Uterus (tissue), 2 donors: ENCODE results near the gene MOB3B.

ENCODE experiments used
- POLR2A ChIP-seq, 2 donors: fragments of 450-650 bp; IDR thresholded peaks; one replicate each; pipeline ENCODE4 v1.6.1; 2016; ENCODE audit warnings: antibody characterized with exemption in 2 of 2, mild to moderate bottlenecking in 1 of 2, moderate library complexity in 1 of 2
- TF ChIP-seq, protein P1 (sequence below), 4 experiments: fragments of 200-600 bp in 2 of 4; fragments of 450-650 bp in 2 of 4; sonication (generic) in 2 of 4; IDR thresholded peaks; one replicate each; pipeline ENCODE4 v1.5.1; 2016 to 2019; ENCODE audit warnings: antibody characterized with exemption in 4 of 4, mild to moderate bottlenecking in 2 of 4, moderate library complexity in 1 of 4

DNA sequence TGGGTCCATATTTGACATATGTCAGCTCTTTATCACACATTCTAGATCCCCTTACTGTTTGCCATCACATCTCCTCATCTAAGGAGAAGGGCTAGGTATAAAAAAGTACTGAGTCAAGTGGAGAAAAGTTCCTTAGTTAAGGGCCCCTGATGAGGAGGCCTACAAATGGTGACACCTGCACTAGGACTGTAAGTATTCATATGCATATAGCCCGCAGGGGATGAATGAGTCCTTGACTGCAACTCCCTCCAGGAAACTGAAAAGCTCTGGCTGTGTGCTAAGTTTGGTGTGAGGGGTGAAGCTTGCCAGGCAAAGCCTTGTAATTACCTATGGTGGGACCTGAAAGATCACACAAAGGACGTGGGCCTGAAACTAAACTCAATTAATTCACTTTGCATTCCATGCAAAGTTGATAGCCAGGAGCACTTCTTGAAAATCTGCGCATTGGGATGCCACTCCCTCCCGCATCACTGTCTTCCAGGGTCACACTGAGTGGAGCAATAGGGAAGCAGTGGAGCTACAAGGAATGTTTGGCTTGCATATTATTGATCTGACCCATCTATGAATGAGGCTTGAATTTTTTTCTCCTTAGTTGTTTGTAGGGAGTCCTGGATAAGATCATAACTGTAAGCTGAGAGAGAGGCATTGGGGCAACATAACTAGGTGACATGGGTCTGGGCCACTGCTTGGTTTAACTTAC lies 220.8 kb downstream of the MOB3B start:
- no peak for TF ChIP-seq POLR2A (IDR thresholded peaks at IDR 0.05)
- TF ChIP-seq, protein P1, sequence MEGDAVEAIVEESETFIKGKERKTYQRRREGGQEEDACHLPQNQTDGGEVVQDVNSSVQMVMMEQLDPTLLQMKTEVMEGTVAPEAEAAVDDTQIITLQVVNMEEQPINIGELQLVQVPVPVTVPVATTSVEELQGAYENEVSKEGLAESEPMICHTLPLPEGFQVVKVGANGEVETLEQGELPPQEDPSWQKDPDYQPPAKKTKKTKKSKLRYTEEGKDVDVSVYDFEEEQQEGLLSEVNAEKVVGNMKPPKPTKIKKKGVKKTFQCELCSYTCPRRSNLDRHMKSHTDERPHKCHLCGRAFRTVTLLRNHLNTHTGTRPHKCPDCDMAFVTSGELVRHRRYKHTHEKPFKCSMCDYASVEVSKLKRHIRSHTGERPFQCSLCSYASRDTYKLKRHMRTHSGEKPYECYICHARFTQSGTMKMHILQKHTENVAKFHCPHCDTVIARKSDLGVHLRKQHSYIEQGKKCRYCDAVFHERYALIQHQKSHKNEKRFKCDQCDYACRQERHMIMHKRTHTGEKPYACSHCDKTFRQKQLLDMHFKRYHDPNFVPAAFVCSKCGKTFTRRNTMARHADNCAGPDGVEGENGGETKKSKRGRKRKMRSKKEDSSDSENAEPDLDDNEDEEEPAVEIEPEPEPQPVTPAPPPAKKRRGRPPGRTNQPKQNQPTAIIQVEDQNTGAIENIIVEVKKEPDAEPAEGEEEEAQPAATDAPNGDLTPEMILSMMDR (IDR thresholded peaks at IDR 0.05): no peak
